ENCODE measurements around the gene SLC22A13.
"Not testable (repeated sequence)": the region's sequence is repeated elsewhere in the genome, so short reads cannot be mapped to it uniquely, and the experiment has no call there.

The SLC22A13 gene

DNA sequence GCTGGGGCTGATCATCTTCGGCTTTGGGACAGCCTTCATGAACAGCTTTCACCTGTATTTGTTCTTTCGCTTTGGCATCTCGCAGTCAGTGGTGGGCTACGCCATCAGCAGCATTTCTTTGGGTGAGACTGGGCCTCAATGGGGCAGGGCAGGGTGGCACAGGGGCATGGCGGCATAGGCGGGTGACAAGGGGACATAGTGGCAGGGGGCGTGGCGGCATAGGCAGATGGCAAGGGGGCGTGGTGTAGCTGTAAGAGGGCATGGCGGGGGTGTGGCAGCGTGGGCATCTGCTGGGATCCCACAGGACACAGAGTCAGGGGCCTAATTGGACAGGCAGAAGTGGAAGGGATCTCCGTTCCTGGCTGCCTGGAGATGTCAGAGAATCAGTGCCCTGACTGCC lies 42.0 kb downstream of the SLC22A13 start:
- no peak for DNase-seq

DNA sequence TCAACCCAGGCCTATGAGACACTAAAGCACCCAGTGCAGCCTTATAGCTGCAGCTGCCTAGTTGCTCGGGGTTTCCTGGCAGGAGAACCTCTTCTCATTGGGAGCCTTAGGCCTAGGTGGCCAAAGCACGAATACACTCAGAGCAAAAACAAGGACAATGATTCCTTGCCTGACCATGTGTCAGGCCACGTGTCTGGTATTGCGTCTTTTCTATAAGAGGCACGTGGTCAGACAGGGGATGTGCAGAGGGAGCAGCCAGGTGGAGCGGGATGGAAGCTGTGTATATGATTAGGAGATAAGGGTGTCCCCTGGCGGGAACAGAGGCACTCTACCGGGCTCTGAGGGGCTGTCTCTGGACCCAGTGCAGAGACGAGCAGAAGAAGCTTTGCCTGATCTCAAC lies 42.8 kb downstream of the SLC22A13 start:
- DNase-seq: no peak

DNA sequence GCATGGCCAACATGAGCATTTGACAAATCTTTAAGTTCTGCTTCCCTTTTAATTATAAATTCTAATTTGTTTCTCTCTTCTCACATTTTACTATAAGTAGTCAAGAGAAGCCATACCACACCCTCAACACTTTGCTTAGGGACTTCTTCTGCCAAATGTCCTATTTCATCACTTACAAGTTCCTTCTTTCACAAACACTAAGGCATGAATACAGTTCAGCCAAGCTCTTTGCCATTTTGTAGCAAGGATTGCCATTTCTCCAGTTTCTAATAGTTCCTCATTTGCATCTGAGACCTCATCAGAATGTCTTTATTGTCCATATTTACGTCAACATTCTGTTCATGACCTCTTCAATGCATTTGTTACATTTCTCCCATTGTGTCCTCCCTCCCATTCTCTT lies 45.9 kb downstream of the SLC22A13 start:
- no peak for DNase-seq

DNA sequence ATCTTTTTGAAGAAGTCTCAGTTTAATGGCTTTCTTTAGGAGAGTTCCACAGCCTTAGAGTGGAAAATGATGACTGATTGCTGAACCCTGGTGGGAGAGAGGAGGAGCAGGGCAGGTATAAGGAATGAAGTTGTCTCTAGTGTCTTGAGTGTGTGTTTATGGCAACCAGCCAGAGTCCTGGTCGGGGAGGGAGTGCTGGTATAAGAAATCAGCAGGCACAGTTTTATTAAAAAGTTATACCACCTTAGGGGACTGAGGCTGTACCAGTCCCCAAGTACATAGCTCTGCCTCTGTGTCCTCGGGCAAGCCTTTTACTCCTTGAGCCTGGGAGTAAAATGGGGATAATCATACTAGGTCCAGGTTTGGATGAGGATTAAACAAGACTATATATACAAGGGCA lies 46.3 kb downstream of the SLC22A13 start:
- no peak for DNase-seq

DNA sequence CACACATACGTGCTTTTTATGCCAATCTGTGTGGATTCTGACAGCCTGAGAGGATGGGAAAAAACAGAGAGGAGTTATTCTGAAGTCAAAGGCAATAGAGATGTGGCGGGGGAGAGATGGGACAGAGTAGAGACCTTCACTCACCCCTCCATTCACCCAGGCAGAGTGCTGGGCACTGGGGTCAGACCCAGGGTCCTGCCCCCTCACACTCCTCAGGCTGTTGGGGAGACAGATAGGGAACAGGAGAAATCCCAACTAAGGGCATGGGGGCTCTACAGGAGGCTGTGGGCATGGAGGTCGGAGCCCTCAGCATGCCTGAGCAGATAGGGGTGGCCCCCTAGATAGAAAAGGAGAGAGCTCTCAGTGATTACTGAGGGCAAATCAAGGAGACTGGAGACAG lies 46.7 kb downstream of the SLC22A13 start:
- DNase-seq: no peak

DNA sequence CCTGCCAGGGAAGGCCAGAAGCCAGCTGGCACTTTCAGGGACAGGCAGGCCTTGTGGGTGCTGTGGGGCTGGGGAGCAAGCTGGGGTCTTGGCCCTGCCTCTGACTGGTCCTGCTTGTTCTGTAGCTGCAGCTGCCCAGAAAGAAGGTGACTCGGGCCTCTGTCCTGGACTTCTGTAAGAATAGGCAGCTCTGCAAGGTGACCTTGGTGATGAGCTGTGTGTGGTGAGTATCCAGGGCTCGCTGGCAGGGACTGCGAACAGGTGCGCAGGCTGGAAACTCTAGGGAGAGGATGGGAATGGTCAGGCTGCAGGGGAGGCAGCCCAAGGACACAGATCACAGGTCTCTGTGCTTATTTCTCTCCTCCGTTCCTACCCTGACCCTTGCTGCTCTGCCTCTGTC lies 47.7 kb downstream of the SLC22A13 start:
- no peak for DNase-seq

DNA sequence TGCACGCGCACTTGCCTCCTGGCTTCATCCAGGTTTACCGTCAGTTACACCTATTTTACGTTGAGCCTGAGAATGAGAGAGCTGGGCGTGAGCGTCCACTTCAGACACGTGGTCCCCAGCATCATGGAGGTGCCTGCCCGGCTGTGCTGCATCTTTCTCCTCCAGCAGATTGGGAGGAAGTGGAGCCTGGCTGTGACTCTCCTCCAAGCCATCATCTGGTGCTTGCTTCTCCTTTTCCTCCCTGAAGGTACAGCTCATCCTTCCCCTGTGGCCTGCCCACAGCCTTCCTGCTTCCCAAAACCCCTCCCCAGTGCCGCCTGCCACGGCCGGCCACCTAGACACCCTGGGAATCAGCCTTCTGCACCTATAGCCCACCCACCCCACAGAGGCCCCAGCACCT lies 48.1 kb downstream of the SLC22A13 start:
- no peak for DNase-seq

DNA sequence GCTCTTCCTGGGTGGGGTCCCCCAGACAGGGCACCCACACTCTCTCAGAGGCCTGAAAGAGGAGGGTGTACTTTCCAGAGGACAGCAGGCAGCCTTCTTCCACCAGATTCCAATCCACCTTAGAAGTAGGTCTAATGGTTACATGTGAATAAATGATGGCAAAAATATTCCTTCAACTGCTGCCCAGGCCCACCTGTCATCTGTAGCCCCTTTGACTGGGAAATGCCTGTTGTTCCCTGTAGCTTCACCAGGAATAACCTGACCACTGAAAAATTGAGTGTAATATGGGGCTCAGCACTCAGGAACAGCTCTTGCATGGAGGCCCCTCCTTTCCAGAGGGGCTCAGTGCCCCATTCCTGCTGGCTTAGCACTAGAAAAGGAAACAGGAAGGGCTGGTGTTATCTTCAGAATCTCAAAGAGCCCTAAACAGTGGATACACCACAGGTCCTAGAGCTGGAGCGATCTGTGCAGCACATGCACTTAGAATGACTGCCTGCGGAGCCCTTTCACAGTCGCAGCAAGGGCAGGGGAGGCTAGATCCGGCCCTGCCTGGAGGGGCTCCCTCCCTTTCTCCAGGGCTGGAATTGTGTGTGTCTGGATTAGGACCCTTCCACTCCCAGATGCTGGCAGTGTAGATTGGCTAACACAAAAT lies 48.6 kb downstream of the SLC22A13 start:
- DNase-seq: no peak

DNA sequence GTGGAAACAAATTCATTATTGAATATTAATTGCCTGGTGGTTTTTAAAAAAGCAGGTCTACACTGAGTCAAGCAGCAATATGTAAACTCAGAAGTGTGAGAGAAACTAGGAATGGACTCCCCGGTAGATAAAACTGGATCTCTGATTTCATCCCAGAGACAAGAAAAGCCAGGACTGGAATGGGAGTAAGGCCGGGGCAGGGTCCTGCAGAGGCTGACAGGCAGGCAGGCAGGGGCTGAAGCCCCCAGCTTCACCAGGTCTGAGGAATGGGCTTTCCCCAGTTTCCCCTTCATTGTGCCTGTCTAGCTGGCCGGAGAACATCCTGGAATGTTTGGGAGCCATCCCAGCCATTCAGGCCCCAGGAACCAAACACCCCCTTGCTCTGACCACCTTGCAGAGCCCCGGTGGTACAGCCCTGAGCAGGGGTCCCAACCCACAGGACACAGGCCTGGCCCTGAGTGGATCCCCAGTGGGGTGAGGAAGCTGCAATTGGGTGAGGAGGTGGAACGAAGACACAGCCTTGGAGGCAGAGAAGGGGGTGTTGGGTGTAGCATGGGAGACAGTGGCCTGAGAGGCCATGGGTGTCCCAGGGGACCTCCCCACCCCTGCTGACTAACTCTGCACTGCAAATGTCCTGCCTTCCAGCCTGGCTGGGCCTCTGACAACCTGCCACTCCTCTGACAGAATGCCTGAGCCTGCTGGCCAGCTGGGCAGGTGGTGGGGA lies 49.3 kb downstream of the SLC22A13 start:
- no peak for DNase-seq

DNA sequence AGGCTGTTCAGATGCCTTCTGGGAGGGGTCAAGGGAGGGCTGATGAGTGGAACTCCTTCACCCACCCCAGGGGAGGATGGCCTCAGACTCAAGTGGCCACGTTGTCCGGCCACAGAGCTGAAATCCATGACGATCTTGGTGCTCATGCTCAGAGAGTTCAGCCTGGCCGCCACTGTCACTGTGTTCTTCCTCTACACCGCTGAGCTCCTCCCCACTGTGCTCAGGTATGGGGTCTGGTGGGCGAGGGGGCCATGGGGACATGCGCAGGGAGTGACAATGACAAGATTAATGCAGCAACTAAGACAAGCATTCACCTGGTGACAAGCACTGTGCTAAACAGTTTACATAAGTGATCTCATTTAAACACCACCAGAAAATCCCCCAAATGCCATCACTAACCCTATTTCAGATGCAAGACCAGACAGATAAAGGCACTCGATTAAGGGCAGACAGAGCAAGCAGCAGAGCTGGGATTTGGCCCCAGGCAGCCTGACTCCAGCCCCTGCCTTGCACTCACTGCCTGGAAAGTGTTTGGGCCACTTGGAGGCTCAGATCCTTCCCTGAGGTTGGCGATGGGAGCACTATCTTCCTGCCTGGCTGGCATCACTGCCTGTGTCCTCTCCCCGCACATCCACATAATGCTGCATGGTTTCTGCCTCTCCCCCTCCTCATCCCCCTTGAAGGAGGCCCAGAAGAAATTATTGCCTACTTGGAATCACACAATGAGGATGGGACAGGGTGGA lies 50.0 kb downstream of the SLC22A13 start:
- no peak for DNase-seq

DNA sequence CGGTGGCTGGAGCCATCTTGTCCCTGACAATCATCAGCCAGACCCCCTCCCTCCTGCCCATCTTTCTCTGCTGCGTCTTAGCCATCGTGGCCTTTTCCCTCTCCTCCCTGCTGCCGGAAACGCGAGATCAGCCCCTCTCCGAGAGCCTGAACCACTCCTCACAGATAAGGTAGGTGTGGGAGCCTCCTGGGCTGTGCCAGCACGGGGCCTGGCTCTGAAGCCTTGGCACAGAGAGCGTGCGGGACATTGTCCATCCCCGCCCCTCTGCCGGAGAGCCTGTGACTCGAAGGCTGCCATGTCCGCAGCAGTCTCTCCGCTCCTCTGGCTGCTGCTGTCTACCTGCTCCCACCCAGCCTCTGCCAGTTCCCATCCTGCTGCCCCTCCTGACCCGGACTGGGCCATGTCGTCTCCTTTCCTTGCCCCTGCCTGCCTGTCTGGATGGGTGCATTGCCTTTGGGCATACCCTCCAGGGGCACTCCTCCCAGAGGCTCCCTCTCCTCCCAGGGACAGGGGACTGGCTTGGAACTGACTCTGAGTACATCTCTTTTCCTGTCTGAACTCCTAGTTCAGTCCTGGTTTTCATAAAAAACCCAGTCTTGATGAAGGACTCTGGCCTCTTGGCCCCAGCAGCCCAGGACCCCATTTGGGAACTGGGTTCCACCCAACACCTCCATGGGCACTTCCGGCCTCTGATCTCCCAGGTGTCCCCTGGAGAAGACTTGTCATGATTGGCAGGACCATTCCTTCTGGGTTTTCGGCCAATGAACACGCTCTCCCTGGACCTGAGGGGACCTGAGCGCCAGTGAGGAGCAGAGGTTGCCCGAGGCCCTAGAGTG lies 51.0 kb downstream of the SLC22A13 start:
- no peak for DNase-seq

DNA sequence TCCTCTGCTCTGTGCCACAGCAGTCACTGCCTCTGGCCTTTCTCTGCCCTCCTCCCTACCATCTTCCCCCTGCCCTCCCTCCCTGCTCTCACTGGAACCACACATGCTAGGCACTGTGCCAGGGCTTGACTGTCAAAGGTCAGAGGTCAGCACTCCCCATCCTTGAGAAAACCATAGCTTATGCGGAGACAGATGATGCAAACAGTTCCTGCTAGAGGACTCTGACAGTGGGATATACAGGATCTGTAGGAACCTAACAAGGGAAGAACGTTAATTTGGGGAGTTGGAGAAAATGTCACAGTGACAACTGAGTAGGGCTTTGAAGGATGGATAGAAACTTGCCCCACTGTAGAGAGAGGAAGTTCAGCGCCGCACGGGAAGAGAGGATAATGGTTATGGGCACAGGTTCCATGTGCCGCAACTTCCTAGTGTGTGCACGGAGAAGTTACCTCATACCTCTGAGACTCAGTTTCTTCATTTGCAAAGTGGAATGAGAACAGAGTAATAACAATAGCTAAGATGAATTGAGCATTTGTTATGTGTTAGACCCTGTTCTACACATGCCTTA lies 51.7 kb downstream of the SLC22A13 start:
- DNase-seq: no peak

DNA sequence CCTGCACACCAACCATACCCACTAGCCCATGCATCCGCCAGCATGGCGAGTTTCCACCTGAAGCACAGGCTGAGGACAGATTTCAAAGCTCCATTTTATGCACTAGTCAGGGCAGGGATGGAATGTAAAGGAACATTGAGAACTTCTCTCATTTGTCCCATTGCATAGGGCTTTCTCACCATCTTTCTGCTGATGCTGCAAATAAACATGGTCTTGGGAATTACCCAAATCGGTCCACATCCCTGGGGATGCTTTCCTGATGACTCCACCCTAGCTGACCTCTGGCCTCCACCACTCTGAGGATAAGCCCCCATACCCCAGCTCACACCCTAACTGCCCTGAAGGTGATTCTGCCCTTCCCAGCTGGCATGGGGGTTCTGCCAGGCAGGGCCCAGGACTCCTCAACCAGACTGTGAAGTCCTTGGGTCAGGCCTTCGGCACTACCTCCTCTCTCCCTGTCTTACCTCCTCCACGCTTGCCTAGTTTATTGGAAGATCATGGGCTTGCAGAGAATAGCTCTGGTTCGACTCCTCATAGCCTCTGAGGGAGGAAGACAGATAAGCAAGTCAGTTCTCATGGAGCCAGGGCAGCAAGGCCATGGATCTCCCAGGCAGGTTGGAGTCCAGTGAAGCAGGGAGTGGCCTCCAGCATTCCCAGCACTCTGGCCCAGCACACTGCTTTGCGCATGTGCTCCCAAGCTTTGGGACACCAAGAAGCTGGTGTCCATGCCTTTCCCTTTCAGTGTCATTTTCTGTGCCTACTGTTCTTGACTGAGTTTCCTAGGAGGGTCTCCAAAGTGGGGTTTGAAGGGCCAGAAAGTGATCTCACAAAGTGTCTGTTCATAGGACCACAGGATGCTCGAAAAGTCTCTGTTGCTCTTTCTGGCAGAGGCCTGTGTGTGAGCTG lies 53.4 kb downstream of the SLC22A13 start:
- DNase-seq: no peak

DNA sequence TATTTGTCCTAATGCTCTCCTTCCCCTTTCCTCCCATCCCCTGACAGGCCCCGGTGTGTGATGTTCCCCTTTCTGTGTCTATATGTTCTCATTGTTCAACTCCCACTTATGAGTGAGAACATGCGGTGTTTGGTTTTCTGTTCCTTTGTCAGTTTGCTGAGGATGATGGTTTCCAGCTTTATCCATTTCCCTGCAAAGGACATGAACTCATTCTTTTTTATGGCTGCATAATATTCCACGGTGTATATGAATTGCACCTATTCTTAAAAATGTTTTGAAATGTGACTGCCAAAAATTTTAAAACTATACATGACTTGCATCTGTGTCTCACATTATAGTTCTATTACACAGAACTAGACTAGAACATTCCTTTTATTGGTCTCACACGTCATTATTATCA lies 55.0 kb downstream of the SLC22A13 start:
- not testable (repeated sequence) for DNase-seq

DNA sequence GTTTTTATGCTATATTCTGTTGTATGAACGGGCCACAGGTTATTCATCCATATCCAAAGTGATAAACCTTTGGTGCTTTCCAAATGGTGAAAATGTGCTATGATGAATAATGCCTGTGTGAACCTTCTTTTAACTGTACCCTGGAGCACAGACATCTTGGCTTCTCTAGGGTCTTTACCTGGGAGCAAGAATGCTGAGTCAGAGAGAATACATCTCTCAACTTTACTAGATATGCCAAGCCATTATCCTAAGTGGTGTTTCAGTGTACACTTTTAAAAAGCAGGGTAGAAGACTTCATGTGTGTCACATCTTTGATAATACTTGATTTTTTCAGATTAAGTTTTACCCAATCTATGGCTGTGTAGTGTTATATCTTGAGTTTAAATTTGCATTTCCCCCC lies 57.4 kb downstream of the SLC22A13 start:
- no peak for DNase-seq

DNA sequence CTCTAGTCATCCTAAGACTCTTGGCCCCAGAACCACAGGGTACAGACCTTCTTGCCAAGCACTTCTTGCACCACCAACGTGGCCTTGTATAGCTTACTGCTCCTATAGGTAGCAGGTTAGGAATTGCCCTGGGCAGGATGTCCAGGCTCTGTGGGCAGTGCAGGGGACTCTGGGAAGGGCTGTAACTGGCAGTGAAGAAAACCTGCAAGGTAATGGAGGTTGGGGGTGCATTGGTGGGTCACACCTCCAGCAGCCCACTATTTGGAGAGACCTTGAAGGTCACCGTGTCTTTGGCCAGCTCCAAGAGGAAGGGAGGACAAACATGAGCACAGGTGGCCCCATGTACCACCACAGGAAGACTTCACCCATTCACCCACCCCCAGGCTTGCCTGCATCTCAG lies 59.6 kb downstream of the SLC22A13 start:
- no peak for DNase-seq

DNA sequence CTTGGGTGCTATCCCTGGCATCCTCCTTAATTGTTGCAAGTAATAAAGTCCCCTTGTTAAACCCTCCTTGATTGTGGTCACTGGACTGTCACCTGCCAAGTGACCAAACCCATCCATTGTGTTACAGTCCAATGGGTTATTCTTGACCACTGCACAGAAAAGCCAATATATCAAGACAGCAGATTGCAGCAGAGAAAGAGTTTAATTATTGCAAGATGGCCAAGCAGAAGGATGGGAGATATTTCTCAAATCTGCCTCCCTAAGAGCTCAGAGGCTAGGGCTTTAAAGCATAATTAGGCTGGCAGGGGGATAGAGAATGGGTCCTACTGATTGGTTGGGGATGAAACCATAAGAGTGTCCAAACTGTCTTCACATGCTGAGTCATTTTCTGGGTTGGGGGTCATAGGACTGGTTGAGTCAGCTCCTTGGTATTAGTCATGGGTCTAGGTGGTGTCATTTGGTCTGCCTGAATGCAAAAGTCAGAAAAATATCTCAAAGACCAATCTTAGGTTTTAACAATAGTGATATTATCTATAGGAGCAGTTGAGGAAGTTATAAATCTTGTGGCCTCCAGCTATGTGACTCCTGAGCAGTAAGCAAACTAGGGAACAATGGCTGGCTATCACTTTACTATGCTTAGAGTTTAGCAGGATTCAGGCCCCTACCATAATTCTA lies 61.9 kb downstream of the SLC22A13 start:
- DNase-seq: no peak

Data from NCI-H1436 (cell line).